GM19452 (cell line): ENCODE measurements around the gene GABRB1.

Experiments
- ATAC-seq: cut with Tn5 transposase; IDR thresholded peaks from one replicate; pipeline ENCODE4 v1.9.1; 2021; ENCODE audit not compliant: unreplicated experiment

The GABRB1 gene

GRCh38 chr4:47031011-47031678, at the start of gene GABRB1:
TSS of gene GABRB1 (plus strand) at chr4:47031567.
- ATAC-seq, result no peak

- ATAC-seq, result no peak
Measured at GRCh38 chr4:46984781-46985180, 46.6 kb upstream of the GABRB1 start.

GRCh38 chr4:46986922-46987638, 44.3 kb upstream of the GABRB1 start:
- no peak for ATAC-seq

- no peak for ATAC-seq
Measured at GRCh38 chr4:46992338-46992737, 39.0 kb upstream of the GABRB1 start.

GRCh38 chr4:46993075-46994006, 38.0 kb upstream of the GABRB1 start, which contains the start of gene GABRA4:
TSS of gene GABRA4 (minus strand) at chr4:46993581. CDS start at chr4:46993424, 157 bp downstream.
- no peak for ATAC-seq

- ATAC-seq, result no peak
Measured at GRCh38 chr4:46994007-46994405, 37.4 kb upstream of the GABRB1 start.

- ATAC-seq, result no peak
Measured at GRCh38 chr4:46999566-46999965, 31.8 kb upstream of the GABRB1 start.

GRCh38 chr4:47000406-47000805, 31.0 kb upstream of the GABRB1 start:
- no peak for ATAC-seq

- ATAC-seq, result no peak
Measured at GRCh38 chr4:47002580-47002979, 28.8 kb upstream of the GABRB1 start.

- no peak for ATAC-seq
Measured at GRCh38 chr4:47010347-47010911, 20.9 kb upstream of the GABRB1 start.

- peak; percentile 90 for ATAC-seq
Measured at GRCh38 chr4:47010912-47011446, 20.4 kb upstream of the GABRB1 start.

GRCh38 chr4:47012676-47013075, 18.7 kb upstream of the GABRB1 start:
- no peak for ATAC-seq

GRCh38 chr4:47013373-47013772, 18.0 kb upstream of the GABRB1 start:
- ATAC-seq, result no peak

GRCh38 chr4:47017081-47017480, 14.3 kb upstream of the GABRB1 start:
- no peak for ATAC-seq

- ATAC-seq, result no peak
Measured at GRCh38 chr4:47017494-47017893, 13.9 kb upstream of the GABRB1 start.

- no peak for ATAC-seq
Measured at GRCh38 chr4:47031751-47032404, 511 bp downstream of the GABRB1 start.

- ATAC-seq, result peak; percentile 81
Measured at GRCh38 chr4:47032405-47033106, 1.2 kb downstream of the GABRB1 start.

- ATAC-seq, result no peak
Measured at GRCh38 chr4:47038263-47038662, 6.9 kb downstream of the GABRB1 start.

GRCh38 chr4:47040828-47041227, 9.5 kb downstream of the GABRB1 start:
- no peak for ATAC-seq

- ATAC-seq, result no peak
Measured at GRCh38 chr4:47043821-47044220, 12.5 kb downstream of the GABRB1 start.
